ENCODE measurements around the gene SLC24A1.

The SLC24A1 gene

GRCh38 chr15:65638681-65639089 is 16.9 kb downstream of the SLC24A1 start:
- peak; percentile 64 for TF ChIP-seq CTCF (IDR thresholded peaks at IDR 0.05; ENCODE audit: borderline replicate concordance, control extremely low read depth, extremely low read depth, insufficient read depth, missing control alignments)
- in situ Hi-C loops (cut with MboI; ENCODE audit: low sequenced_read_pairs, unreplicated experiment), result loop anchor here (10.0 to 25.0 kb wide), 3 partner anchors 196 to 549 kb away; no protein-coding TSS in a partner anchor
- DNase-seq (ENCODE audit: low spot score), result peak; percentile 80

- TF ChIP-seq CTCF (IDR thresholded peaks at IDR 0.05; ENCODE audit: borderline replicate concordance, control extremely low read depth, extremely low read depth, insufficient read depth, missing control alignments), result no peak
- in situ Hi-C loops (cut with MboI; ENCODE audit: low sequenced_read_pairs, unreplicated experiment), result loop anchor here (10.0 to 25.0 kb wide), 3 partner anchors 195 to 548 kb away; no protein-coding TSS in a partner anchor
- DNase-seq (ENCODE audit: low spot score), result peak; percentile 11
Measured at GRCh38 chr15:65639509-65639908, 17.8 kb downstream of the SLC24A1 start.

GRCh38 chr15:65641768-65642475 is 20.2 kb downstream of the SLC24A1 start:
- DNase-seq (ENCODE audit: low spot score), result peak; percentile 6
- in situ Hi-C loops (cut with MboI; ENCODE audit: low sequenced_read_pairs, unreplicated experiment), result loop anchor here (25.0 kb wide), 2 partner anchors 445 to 545 kb away; no protein-coding TSS in a partner anchor
- no peak for TF ChIP-seq CTCF (IDR thresholded peaks at IDR 0.05; ENCODE audit: borderline replicate concordance, control extremely low read depth, extremely low read depth, insufficient read depth, missing control alignments)

- DNase-seq (ENCODE audit: low spot score), result no peak
- in situ Hi-C loops (cut with MboI; ENCODE audit: low sequenced_read_pairs, unreplicated experiment), result loop anchor here (25.0 kb wide), 2 partner anchors 445 to 545 kb away; no protein-coding TSS in a partner anchor
- TF ChIP-seq CTCF (IDR thresholded peaks at IDR 0.05; ENCODE audit: borderline replicate concordance, control extremely low read depth, extremely low read depth, insufficient read depth, missing control alignments), result no peak
Measured at GRCh38 chr15:65642594-65642993, 20.9 kb downstream of the SLC24A1 start.

GRCh38 chr15:65644282-65644681 is 22.5 kb downstream of the SLC24A1 start:
- no peak for TF ChIP-seq CTCF (IDR thresholded peaks at IDR 0.05; ENCODE audit: borderline replicate concordance, control extremely low read depth, extremely low read depth, insufficient read depth, missing control alignments)
- in situ Hi-C loops (cut with MboI; ENCODE audit: low sequenced_read_pairs, unreplicated experiment), result loop anchor here (25.0 kb wide), 2 partner anchors 443 to 543 kb away; no protein-coding TSS in a partner anchor
- no peak for DNase-seq (ENCODE audit: low spot score)

GRCh38 chr15:65645392-65645791 is 23.7 kb downstream of the SLC24A1 start:
- in situ Hi-C loops (cut with MboI; ENCODE audit: low sequenced_read_pairs, unreplicated experiment), result loop anchor here (25.0 kb wide), 2 partner anchors 442 to 542 kb away; no protein-coding TSS in a partner anchor

More at GRCh38 chr15:65645392-65645791, 23.7 kb downstream of the SLC24A1 start:
- no peak for DNase-seq (ENCODE audit: low spot score)
- no peak for TF ChIP-seq CTCF (IDR thresholded peaks at IDR 0.05; ENCODE audit: borderline replicate concordance, control extremely low read depth, extremely low read depth, insufficient read depth, missing control alignments)
